HTERT RPE-1 (cell line): ENCODE data around the gene TGM1.

Experiments
- in situ Hi-C: fragments of 300-500 bp; cut with MboI; formaldehyde crosslinking; loops from 4 replicates; pipeline ENCODE4 v1.14.3; 2020; ENCODE audit warnings: low sequenced_read_pairs

Gene TGM1

DNA sequence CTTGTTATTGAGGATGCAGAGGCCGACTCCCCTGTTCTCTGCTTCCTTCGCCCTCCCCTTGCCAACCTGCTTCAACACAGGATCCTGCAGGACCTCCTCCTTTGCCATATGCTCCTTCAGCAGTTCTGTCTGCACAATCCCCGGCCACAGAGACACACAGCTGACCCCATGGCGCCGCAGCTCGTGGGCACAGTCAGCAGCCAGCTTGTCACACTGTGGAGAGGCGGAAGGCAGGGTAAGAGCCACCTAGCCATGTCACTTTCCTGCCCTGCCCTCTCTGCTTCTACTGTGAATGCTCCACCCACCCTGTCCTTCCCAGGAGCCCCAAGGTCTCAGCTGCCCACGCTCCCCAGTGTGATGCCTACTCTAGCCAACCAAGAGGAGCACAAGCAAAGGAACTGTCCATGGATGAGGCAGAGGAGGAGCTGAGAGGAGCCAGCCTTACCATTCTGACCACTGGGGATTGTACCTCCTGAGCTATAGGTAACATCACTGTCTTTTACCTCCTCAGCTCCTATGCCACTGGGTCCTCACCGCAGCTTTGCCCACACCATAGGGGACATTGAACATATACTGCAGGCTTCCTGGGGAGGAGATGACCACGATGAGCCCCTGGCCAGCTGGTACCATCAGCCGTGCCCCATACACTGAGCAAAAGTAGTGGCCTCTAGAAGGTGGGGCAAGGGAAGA is 29.3 kb upstream of the TGM1 start:
- in situ Hi-C loops: no loop called here

DNA sequence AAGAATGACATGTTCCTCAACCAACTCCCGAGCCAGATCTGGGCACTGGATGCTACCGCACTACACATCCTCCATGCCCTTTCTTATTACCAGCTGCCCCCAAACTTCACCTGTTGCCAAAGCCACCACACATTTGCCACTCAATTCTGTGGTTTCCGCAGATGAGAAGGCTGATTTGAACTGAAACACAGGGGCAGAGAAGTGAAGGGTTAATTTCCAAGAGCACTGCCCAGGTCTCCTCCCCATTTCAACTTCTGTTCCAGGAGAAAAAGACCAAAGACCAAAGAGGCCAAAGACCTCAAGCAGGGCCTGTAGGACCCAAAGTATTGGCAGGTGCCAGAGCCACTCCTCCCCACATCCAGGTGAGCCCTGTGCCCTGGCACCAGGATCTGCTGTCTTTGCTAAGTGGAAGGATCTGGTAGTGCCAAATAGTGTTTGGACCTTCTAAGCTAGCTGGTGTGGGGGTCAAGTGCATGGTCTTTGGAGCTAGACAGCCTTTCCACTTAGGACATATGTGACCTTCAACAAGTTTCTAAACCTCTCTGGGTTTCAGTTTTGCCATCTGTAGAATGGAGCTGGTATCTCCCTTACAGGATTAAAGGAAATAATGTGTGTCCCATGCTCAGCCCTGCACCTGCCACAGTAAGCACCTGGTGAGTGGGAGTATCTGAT is 28.6 kb upstream of the TGM1 start:
- in situ Hi-C loops: no loop called here

DNA sequence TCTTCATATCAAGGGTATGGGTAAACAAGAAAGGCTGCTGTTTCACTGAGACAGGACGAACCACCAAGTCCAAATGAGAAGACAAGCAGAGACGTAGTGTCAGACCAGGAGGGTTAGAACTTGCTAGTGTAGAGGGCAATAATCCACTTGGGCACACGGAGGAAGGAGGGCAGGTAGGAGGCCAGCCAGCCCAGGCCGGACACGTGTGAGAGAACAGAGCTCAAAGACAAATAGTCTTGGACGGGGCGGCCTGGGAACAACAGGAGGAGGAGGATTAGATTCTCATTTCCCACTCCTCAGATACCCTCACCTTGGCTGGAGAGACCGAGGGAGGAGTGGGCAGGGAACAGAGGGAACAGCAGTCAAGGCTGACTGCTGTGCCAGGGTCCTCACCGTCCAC is 27.8 kb upstream of the TGM1 start:
- in situ Hi-C loops: no loop called here

DNA sequence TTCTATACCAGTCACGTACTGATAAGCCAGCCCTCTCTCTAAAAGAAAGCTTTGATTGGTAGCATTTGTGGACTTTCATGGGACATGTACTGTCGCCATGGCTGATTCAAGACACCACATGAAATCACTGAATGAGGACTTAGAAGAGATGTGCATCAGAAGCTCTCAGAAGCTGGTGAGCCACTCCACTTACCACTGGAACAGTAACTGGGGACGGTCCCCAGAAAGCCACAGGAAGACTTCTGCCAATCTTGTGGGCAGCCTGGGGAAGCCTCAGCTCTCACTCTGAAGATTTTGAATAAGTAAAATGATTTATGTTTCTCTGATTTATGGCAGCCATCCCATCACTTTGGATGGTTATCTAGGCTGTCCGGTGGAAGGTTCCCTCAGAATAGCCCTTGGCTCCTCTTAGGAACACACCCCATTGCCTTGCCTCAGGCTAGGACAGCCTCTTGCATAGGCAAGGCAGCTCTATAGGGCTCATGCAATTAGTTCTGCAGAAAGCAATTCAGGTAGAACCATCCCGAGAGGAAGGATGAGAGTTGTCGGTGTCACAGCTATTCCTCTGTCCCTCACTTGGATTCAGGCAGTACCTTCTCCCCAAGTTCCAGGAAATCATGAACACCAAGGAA is 26.8 kb upstream of the TGM1 start:
- in situ Hi-C loops: no loop called here

DNA sequence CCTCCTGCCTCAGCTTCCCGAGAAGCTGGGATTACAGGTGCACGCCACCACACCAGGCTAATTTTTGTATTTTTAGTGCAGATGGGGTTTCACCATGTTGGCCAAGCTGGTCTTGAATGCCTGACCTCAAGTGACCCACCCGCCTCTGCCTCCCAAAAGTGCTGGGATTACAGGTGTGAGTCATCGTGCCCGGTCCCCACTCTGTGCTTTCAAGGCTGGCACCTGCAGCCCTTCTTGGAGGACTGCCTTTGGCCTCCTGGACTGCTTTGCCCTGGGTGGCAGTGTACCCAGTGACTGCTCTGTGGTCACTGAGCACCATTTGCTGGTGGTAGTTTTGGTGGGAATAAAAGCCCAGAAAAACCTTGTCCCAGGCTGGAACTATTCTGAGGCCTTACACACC is 24.0 kb upstream of the TGM1 start:
- in situ Hi-C loops: no loop called here

- in situ Hi-C loops: no loop called here
Measured at GRCh38 chr14:24285351-24285750, 22.4 kb upstream of the TGM1 start.

GRCh38 chr14:24284501-24285035 is 21.6 kb upstream of the TGM1 start:
- in situ Hi-C loops: no loop called here

DNA sequence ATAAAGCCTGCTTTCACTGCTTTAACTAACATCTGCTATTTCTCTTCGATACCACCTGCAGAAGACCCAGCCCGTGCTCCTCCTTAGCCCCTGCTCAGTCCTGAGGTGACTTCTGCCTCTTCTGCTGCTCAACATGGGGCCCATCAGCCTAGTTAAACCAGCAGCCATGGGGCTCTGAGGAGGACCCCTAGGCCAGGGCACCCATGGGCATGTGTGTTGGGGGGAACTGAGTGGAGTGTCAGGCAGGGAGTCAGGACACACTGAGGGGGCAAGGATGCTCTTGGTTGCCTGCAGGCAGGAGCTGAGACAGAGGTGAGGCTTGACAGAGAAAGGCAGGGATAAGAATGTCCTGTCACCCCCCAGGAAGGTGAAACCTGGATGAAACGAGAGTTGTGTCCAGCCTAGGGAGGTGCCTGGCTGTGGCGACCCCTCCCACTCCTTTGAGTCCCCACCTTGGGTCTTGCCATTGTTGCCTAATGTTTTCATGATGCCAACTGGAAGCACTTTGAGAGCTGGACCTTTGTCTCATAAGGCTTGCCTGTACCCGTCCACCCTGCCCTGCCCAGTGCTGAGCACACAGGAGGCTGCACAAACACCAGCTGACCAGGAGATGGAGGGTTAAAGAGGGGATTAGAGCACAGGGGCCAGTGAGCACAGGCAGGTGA is 21.0 kb upstream of the TGM1 start:
- in situ Hi-C loops: no loop called here

DNA sequence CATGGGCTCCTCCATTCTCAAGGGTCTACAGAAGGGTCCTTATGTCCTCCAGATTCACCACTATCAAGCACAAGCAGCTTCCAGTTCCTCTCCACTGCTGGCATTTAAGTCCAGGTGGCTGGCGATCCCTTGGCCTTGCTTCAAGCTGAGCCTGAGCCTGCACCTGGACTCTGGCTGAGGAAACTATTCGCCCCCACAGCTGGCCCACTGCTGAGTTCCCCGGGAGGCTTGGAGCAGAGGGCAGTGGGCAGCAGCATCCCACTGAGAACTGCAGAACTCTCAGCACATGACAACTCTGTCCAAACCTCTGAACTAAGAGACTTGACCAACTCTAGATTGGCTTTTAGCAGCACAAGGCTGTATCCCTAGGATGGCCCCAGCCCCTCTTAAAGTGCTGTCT is 19.8 kb upstream of the TGM1 start:
- in situ Hi-C loops: no loop called here

GRCh38 chr14:24281636-24282035 is 18.7 kb upstream of the TGM1 start:
- in situ Hi-C loops: no loop called here

DNA sequence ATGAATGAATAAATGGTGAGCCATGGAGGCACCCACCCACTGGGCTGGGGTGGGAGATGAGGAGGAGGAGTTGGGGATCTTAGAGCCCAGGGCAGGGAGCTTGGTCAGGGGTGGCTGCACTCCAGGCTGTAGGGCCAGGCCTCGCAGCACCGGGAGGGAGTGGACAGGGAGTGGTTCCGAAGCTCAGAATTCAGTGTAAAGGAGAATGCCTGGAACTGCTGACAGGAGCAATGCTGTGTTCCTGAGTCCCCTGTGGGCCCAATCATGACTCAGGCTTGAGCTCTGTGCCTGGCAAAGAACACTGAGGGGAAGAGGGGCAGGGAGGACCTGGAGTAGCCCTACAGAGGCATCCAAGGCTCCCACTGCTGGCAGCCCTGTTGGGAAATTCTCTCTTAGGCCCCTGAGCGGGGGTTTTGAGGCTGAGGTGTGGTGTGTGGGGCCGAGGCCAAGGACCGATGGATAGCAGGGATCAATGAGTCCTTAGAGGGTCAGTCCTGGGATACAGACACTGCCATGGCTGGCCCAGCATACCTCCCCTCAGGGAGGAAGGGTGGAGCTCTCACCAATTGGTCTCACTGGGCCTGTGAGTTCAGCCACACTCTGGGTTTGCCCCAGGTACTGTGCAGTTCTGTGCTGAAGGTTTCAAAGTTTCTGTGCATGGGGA is 18.0 kb upstream of the TGM1 start:
- in situ Hi-C loops: no loop called here

DNA sequence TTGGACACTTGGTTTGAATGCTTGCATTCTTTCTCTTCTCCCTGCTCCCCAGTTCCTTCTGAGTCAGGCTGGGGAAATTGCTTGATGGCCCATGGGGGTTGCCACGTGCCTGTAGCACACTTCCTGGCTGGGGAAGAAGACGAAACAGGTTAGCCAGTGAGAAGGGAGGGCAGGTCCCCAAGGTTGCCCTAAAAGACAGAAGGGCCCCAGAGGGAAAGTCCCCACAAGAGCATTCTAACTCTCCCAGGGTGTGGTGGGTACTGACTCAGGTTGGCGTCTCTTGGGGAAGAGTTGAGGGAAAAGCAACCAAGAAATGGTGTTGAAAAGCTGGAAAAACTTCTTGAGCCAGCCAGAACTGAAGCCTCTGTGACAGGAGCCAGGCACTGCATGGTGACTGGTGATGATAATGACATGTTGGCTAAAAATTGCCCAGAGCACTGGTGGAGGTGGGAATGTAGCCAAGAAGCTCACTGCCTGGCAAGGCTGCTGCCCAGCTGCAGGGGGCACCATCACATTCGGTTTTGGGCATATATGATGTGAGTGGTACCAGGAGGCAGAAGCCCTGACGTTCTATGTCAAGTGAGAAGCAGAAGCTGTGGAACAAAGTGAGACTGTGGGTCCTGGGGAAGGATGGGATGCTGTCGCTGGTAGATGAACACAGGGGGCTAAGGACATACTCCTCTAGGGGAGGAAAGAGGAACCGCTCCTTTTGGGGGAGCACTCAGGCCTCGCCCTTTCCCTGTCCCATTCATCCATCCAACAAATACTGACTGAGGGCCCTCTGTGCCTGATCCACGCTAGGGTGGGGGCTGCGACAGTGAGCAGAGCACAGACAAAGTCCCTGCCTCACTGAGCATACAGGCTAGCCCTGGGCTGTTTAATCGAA is 16.6 kb upstream of the TGM1 start:
- in situ Hi-C loops: no loop called here

DNA sequence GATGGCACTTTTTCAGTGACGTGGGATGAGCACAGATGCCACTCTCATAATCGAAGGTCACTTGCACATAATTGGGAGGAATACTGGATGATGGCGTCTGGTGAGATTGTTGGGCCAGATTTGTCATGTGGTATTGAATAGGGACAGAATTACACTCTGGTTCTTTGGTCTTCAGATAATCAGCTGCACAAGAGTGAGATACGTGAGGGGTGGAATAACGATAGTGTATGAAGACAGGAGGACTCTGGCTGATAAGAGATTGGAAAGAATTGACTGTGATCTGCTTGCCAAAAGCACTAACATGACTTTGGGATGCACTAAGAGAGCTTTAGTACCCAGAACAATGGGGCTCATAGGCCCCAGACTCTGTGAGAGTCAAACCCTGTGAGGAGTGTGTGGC is 15.4 kb upstream of the TGM1 start:
- in situ Hi-C loops: no loop called here

GRCh38 chr14:24277606-24278321 is 14.8 kb upstream of the TGM1 start:
- in situ Hi-C loops: no loop called here

DNA sequence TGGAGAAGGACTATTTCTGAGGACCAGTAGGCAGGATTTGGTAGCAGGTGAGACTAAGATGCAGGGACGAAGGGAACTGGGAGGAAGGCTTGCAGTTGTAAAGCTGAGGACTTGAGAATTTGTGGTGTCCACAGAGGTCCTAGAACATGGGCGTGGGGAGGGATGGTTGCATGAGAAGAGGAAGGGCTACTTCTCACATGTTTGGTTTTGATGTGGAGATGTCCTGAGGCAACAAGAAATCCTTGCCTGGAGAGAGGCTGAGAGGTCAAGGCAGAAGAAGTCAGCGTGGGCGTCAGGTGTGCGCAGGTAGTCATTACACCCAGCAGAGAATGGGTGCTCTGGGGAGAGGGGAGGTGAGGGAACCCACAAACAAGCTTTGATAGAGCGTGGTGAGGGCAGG is 14.1 kb upstream of the TGM1 start:
- in situ Hi-C loops: no loop called here

GRCh38 chr14:24274101-24274543 is 11.1 kb upstream of the TGM1 start:
- in situ Hi-C loops: no loop called here

DNA sequence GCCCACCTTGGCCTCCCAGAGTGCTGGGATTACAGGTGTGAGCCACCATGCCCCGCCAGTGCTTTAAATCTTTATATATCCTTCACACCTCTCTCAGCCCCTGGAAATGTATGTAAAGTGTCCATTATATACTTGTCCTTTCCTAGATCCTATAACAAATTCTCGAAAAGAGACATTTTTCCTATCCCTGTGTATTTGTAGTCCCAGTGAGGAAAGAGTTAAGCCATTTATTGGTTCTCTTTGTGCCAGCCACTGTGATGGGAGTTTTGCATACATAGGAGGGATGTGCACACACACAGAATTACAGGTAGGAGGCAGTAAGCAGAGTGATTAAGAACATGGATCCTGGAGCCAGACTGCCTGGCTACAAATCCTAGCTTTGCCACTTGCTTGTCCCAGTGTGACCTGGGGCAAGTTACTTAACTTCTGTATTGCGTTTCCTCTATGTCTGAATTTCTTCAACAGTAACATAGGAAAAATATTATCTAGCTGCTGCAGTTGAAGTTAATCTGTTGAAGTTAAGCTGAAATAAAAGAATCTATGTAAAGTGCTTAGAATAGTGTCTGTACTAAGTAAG is 10.5 kb upstream of the TGM1 start:
- in situ Hi-C loops: no loop called here

GRCh38 chr14:24272467-24272866 is 9.5 kb upstream of the TGM1 start:
- in situ Hi-C loops: no loop called here

DNA sequence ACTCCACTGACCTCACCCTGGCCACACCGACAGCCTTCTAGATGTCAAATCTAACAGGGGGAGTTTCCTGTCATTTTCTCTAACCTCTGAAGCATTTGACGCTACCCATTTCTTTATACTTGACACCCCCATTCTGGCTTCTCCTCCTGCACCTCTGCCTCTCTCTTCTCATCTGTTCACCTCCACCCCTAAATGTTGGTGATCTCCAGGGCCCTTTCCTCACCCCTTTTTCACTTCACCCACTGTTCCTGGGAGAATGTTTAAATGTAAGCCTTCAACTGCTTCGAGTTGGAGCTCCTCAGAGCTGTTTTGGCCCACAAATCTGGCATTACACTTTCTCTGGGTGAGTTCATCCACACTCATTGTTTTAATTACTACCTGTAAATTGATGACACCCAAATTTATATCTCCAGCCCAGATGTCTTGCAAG is 8.9 kb upstream of the TGM1 start:
- in situ Hi-C loops: no loop called here
